DMS114 treated with DMSO at 0.1 percent for 48 hours (cell line): ENCODE measurements around the gene HDGFL2.
"Not testable (repeated sequence)": the region's sequence is repeated elsewhere in the genome, so short reads cannot be mapped to it uniquely, and the experiment has no call there.

Experiments
- DNase-seq: peaks from one replicate; lab custom pipeline; 2025; ENCODE audit not compliant: unreplicated experiment; lab: John Stamatoyannopoulos, UW

Gene HDGFL2

DNA sequence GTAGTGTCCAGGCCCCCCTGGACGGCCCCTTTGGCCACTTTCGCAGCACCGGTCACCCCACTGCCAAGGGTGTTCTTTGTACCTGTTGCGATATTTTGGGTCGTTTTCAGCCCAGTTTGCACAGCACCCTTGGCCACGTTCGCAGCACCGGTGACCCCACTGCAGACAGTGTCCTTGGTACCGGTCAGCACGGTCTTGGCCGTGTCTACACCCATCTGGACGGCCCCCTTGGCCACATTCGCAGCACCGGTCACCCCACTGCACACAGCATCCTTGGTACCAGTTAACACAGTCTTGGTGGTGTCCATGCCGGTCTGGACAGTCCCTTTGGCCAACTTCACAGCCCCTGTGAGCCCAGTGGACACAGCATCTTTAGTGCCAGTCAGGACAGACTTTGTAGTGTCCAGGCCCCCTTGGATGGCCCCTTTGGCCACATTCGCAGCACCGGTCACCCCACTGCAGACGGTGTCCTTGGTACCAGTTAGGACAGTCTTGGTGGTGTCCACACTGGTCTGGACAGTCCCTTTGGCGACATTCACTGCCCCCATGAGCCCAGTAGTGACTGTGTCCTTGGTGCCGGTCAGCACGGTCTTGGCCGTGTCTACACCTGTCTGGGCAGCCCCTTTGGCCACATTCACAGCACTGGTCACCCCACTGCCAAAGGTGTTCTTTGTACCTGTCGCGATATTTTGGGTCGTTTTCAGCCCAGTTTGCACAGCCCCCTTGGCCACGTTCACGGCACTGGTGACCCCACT is 39.4 kb downstream of the HDGFL2 start:
- DNase-seq: no peak

DNA sequence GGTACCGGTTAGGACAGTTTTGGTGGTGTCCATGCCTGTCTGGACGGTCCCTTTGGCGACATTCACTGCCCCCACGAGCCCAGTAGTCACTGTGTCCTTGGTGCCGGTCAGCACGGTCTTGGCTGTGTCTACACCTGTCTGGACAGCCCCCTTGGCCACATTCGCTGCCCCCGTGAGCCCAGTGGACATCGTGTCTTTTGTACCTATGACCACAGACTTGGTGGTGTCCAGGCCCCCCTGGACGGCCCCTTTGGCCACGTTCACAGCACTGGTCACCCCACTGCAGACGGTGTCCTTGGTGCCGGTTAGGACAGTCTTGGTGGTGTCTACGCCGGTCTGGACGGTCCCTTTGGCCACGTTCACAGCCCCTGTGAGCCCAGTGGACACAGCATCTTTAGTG is 40.0 kb downstream of the HDGFL2 start:
- no peak for DNase-seq

DNA sequence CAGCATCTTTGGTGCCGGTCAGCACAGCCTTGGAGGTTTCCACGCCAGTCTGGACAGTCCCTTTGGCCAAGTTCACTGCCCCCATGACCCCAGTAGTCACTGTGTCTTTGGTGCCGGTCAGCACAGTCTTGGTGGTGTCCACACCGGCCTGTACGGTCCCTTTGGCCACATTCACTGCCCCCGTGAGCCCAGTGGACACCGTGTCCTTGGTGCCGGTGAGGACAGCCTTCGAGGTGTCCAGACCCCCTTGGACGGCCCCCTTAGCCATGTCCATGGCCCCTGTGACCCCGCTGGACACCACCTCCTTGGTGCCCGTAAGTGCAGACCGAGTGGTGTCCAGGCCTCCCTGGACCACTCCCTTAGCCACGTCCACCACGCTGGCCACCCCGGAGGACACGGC is 41.2 kb downstream of the HDGFL2 start:
- DNase-seq: no peak

DNA sequence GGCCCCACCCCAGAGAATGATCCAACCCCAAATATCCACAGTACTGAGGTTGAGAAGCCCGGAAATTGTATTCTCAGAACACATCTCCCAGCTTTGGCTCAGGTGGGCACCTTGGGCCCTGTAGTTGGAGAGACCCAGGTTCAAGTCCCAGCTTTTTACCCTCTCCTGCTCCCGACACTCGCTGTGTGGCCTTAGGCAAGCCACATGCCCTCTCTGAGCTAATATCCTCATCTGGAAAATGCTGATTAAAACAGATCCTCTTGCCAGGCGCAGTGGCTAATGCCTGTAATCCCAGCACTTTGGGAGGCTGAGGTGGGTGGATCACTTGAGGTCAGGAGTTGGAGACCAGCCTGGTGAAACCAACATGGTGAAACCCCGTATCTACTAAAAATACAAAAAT is 43.6 kb downstream of the HDGFL2 start:
- no peak for DNase-seq

DNA sequence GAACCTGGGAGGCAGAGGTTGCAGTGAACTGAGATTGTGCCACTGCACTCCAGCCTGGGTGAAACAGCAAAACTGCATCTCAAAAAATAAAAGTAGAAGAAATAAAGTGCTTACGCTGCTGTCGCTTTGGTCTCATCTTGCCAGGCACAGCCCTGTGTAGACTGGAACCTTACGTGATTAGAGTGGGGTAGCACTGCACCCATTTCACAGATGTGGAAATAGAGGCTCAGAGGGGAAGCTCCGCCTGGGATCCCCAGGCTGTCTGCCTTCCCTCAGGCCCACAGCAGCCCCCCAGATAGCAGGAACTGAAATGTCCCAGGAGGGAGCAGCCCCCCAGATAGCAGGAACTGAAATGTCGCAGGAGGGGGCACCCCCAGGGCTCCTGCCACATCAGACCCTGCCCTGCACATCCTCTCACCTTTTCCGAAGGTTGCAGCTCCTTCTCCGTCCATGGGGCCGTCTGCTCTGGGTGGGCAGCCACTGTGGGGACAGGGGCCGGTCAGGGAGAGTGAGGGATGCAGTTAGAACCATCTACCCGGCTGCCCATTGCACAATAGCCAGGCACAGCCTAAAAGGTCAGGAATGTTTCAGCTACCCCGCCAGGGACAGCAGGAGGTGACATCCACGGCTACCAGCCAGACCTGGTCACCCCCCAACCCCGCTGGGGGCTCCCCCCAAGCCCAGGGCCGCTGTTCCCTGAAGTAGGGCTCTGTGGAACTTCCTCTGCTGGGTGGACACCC is 44.3 kb downstream of the HDGFL2 start:
- DNase-seq: no peak

DNA sequence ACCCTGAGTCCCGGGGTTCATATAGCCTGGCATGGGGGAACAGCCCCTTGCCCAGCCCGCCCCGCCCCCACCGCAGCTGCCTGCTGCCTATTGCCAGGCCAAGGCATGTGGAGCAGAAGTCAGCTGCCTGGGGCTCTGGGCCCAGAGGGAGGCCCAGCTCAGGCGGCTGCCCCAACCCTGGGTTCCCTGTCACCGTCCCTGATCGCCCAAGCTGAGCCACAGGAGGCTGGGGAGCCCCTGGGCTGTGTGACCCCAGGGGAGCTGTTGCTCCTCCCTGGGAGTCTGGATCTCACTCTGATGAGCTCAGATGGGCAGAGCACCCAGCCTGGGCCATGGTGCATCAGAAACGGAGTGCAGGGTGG is 44.8 kb downstream of the HDGFL2 start:
- DNase-seq: no peak

DNA sequence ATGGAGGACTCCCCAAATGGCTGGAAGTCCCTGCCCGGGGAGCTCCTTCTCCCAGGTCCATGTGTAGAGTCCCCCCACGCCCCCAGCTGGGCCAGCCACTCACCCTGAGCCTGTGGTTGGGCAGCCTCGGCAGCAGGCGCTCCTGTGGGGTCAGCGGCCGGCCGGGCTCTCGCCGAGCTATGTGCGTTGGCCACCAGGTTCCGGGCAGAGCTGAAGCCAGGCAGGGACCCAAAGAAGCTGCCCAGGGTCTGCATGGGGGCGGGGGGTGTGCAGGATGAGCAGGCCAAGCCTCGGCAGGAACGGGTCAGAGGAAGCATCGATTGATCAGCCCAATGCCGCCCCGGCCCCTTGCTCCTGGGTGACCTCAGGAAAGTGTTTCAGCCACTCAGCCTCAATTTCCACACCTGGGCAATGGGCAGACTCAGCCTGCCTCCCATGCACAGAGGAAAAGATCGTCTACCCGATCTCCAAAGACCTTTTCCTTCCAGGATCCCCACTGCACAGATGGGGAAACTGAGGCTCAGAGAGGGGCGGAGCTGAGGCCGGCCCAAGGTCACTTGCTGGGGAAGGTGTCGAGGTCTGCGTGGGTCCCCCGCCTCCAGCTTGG is 45.5 kb downstream of the HDGFL2 start:
- no peak for DNase-seq

DNA sequence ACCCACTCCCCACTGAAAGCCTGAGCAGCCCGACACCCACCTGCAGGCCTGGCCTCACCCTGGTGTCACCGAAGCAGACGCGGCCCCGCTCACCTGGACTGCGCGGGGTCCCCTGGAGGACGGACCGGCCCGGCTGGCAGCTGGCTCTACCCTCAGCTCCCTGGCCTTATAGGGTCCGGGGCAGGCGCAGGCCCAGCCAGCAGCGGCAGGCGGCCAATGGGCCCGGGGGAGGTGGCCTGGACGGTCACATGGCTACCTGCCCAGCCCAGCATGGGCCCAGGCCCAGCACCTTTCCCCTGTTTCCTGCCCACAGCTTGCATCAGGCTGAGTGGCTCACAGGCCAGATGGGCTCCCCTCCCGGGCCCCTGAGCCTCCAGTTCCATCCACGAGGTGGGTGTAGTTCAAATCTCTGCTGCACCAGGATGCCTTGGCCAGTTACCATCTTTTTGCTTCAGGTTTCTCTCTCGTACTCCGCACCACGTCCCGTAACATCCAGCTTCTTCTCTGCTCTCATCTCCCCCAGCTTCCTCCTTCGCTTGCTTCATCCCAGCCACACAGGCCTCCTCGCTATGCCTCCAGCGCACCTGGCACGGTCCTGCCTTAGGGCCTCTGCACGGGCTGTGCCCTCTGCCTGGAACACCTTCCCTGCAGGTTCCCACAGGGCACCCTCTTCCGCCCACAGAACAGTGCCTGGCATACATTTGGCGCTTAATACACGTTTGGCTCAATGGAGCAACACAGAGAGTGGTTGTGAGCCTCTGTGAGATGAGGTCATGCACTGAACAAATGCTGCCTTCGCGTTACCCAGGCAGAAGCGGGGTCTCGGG is 46.5 kb downstream of the HDGFL2 start, which contains the start of gene PLIN4:
TSS of gene PLIN4 (minus strand) at position 142 of the 827 bp plus-strand sequence. CDS start 214 bp downstream, outside the sequence.
- DNase-seq: no peak

DNA sequence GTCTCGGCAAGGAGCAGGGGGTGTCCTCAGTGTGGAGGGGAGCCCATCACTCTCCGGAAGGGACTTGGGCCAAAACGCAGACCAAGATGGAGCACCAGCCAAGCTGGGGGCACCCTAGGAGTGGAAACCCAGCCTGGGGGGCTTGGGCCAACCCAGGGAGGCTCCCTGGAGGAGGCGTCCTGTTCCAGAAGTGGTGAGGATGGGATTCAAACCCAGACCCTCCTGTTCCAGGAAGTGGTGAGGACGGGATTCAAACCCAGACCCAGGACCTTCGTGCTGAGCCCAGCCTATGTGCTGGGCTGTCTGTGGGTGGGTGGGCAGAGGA is 47.0 kb downstream of the HDGFL2 start:
- no peak for DNase-seq

DNA sequence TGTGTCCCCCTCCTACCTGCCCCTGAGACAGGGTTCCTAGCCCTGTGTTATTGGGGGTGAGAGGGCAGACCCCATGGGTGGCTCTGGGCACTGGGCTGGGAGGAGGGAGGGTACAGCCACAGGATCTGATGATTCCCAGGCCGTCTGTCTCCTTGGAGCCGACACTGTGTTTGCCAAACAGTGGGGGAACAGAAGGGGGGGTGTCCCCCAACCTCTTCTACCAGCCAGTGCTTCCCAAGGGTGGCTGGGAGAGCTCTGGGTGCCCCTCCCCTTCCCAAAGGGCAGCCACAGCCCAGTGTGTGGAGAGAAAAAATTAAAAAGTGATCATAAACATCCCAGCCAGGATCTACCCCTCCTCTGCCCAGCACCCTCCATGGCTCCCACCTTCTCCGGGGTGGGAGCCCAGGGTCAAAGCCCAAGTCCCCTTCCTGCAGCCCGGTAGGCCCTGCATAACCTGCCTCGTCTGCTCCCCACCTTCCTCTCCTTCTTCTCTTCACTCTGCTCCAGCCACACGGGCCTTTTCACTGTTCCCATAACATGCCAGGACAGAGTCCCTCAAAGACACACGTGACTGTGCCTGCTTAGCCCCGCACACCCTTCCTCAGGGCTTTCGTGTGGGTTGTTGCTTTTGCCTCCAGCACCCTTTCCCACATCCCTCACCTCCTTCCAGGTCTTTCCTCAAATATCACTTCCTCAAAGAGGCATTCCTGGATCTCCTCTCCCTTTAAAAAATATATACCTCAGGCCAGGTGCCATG is 47.6 kb downstream of the HDGFL2 start:
- DNase-seq: no peak

DNA sequence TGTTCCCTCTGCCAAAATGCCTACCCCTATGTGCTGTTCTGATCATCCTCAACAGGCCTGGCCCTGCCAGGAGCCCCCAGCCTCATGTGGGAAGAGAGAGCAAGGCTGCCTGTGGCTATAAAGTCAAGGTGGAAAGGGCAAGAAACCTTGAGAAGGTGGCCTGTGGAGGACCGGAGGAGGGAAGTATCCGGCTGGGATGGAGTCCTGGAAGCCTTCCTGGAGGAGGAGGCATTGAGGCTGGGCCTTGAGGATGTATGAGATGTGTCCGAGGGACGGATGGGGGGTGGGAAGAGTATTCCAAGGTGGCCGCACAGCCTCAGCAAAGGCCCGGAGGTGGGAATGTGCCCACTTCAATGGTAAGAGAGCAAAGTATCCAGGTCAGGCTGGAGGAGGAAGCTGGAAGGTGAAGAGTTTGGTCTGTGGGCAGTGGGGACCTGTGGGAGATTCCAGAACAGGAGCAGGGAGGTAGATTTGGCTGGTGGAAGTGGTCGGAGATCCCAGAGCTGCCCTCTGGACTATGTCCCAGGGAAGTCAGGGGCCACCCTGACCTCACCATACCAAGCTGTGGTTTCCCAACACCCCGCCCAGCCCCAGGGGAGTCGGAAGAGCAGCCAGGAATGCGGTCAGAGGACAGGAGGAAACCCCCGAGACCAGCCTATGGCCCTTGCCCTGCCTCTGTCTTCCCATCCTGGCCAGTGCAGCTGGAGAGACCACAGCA is 49.2 kb downstream of the HDGFL2 start:
- DNase-seq: no peak

DNA sequence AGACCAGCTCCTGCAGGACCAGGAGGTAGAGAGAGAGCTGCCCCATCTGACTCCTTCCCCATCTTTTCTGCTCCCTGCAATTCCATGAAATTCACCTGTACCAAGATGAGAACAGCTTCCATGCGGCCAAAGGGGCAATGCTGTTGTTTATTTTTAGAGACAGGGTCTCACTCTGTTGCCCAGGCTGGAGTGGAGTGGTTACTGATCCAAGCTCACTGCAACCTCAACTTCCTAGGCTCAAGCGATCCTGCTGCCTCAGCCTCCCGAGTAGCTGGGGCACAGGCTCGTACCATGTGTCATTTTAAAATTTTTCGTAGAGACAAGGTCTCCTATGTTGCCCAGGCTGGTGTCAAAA is 49.8 kb downstream of the HDGFL2 start:
- no peak for DNase-seq

DNA sequence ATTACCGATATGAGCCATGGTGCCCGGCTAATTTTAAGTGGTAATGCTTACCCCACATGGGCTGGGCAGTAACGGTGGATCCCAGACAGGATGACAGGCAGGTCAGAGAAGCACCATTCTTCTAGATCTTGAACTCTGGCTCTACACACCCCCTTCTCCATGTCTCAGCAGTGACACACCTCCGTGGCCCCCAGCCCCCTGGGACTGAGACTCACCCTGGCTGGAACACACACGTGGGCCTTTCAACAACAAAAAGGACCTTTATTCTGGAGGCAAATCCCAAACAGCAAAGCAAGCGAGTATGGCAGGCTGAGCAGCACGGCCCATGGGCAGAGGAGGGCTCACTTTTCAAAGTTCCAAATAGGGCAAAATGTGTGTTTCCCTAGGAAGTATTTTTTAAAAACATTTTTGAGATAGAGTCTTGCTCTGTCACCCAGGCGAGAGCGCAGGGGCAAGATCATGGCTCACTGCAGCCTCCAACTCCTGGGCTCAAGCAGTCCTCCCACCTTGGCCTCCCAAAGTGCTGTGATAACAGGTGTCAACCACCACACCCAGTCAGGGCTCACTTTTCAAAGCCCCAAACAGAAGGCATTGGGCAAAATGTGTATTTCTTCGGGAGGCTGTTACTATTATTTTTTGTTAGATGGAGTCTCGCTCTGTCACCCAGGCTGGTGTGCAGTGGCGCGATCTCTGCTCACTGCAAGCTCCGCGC is 50.4 kb downstream of the HDGFL2 start:
- no peak for DNase-seq

DNA sequence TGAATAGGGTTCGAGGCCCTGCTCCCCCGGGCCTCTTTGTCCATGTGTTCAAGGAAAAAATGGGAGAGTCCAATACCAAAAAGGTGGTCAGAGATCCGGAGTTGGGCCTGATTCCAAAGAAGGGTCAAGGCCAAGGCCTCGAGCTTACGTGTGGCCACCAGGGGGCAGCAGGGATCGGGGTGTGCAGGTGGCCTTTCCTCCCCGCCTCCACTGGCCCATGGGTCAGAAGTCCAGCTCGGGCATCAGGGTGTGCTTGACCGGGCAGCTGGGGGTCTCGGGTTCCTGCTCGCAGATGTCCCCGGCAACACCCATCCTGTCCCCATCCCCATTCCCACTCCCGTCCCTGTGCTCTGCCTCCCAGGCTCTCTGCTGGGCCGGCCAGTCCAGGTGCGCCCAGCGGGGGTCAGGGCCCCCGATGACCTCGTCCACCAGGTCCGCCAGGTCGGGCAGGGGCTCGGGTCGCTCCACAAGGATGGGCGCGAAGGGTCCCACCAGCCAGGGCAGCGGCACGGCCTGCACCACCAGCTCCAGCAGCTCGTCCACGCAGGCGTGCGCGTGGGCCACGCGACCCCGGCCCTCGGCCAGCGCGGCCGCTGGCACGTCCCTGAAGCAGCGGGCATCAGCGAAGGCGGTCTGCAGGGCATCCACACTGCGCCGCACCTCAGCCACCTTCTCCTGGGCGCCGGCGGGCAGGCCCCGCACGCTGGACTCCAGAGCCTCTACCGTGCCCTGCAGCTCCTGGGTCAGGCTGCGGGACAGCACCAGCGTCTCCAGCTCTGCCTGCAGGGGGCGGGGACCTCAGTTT is 51.4 kb downstream of the HDGFL2 start:
- no peak for DNase-seq

DNA sequence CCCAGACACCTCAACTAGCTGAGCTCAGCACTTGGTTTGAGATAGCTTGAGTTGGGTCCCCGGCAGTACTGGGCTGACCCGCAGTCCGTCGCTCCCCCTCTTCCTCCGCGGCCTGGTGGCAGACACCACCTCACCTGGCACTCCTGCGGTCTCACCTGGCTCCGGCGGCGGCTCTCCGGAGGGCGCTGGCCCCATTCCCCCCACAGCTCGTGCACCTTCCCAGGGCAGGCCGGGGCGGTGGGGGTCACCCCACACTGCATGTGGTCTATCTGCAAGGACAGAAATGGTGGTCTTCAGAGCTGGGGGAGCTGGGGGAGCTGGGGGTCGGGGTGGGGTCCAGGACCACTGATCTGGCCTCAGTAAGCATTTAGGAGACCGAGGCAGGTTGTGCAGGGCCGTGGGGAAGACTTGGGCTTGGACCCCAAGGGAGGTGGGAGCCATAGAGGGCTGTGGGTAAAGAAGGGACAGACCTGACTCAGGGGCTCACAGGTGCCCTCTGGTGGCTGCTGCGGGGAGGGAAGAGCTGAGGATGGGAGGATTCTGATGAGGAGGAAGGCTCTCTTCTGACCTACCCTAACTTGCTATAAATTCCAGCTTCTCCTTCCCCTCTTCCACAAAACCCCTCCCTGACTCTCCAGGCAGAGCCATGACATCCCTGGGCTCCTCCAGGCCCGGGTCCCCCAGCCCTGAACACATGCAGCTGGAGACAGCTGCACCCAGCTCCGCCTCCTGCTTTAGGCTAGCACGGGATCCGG is 52.9 kb downstream of the HDGFL2 start:
- peak; percentile 17 for DNase-seq

DNA sequence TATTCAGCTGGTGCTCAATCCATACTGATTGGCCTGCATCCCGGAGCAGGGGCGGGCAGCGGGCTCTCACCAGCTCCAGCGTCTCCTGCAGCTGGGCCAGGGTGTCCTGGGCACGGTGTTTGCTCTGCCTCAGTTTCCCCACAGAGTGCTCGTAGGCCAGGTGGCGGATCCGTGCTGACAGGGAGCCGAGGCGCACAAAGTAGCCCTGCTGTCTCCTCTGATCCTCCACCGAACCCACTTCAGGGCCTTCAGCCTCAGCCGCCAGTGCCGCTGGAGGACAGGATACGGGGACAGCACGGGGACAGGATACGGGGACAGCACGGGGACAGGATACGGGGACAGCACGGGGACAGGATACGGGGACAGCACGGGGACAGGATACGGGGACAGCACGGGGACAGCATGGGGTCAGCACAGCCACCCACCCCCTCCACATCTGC is 53.5 kb downstream of the HDGFL2 start:
- no peak for DNase-seq

DNA sequence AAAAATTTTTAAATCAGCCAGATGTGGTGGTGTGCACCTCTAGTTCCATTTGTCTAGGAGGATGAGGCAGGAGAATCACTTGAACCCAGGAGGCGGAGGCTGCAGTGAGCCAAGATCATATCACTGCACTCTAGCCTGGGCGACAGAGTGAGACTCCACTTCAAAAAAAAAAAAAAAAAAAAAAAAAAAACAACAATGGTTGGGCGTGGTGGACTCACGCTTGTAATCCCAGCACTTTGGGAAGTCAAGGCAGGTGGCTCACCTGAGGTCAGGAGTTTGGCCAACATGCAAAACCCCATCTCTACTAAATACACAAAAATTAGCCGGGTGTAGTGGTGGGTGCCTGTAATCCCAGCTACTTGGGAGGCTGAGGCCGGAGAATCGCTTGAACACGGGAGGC is 55.3 kb downstream of the HDGFL2 start:
- not testable (repeated sequence) for DNase-seq

DNA sequence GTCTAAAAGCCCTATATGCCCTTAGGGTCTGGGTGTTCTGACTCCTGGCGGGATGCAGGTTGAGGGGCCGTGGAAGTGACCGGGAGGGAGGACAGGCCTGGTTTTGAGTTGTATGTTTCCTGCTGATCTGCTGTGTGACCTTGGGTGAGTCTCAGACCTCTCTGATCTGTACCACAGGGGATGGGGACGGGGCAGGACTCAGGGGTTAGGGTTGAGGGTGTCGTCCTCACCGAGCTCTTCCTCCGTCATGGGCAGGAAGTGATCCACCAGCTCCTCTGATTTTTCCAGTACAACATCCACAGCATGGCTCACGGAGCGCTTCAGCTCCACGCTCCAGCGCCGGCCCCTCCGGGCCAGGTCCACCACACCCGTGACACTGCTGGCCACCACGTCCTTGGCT is 56.7 kb downstream of the HDGFL2 start:
- no peak for DNase-seq
